IgD-negative memory B cell (primary cell): ENCODE data around the gene MICAL3. TPM values are rescaled to one million over a fixed set of nuclear protein-coding genes. Genes with fewer than 3 reads are reported as not detected.

Experiments used
- H3K27ac Mint-ChIP-seq, 3 donors: one replicate each; pipeline ENCODE4 v1.8.0; 2020 to 2022; ENCODE audit warnings: mild to moderate bottlenecking in 3 of 3, mixed read lengths in 3 of 3, moderate library complexity in 1 of 3
- H3K27me3 Mint-ChIP-seq: one replicate; pipeline ENCODE4 v1.8.0; 2021; ENCODE audit warnings: mixed read lengths
- H3K36me3 Mint-ChIP-seq: one replicate; pipeline ENCODE4 v1.8.0; 2020; ENCODE audit warnings: mild to moderate bottlenecking, mixed read lengths
- H3K4me1 Mint-ChIP-seq, 3 donors: one replicate each; pipeline ENCODE4 v1.8.0; 2020 to 2022; ENCODE audit warnings: mixed read lengths in 3 of 3, mild to moderate bottlenecking in 1 of 3
- H3K4me3 Mint-ChIP-seq, 4 donors: one replicate each; pipeline ENCODE4 v1.8.0; 2020 to 2022; ENCODE audit warnings: mild to moderate bottlenecking in 4 of 4, mixed read lengths in 4 of 4, moderate library complexity in 3 of 4
- H3K9me3 Mint-ChIP-seq, 3 donors: one replicate each; pipeline ENCODE4 v1.8.0; 2020 to 2021; ENCODE audit warnings: mixed read lengths in 3 of 3, mild to moderate bottlenecking in 1 of 3
- polyA plus RNA-seq: library from polyadenylated mRNA; unstranded; fragments of 300-500 nt; fragmentation: Illumina TruSeq; gene quantifications from one replicate; pipeline ENCODE4 v1.2.3, GENCODE V29; 2021

Gene MICAL3
- polyA plus RNA-seq, 1 donor from 2014 or later = 12.0 TPM

GRCh38 chr22:17787241-17787640, 237.1 kb downstream of the MICAL3 start:
- Mint-ChIP-seq H3K27ac (peak overlapping the region in 1 of 3 donors; percentile 91), H3K4me1 (peaks cover 0 to 2% (median 0%) of the 10 kb centered on the region in 3 donors), H3K4me3 (no peak overlapping the region)

GRCh38 chr22:17786435-17787161, 237.8 kb downstream of the MICAL3 start:
- Mint-ChIP-seq H3K27me3 (no peaks in the 10 kb centered on the region), H3K4me1 (peaks cover under 1 to 2% (median under 1%) of the 10 kb centered on the region in 3 donors), H3K9me3 (no peaks in the 10 kb centered on the region), H3K27ac (peak overlapping the region in 2 of 3 donors; percentile 65 to 91), H3K4me3 (no peak overlapping the region), H3K36me3 (no peaks in the 10 kb centered on the region)

More at GRCh38 chr22:17787241-17787640, 237.1 kb downstream of the MICAL3 start:
- Mint-ChIP-seq H3K36me3 (no peaks in the 10 kb centered on the region), H3K9me3 (no peaks in the 10 kb centered on the region), H3K27me3 (no peaks in the 10 kb centered on the region)

- Mint-ChIP-seq H3K9me3 (no peaks in the 10 kb centered on the region), H3K36me3 (no peaks in the 10 kb centered on the region), H3K4me3 (peak overlapping the region in 2 of 4 donors; percentile 29 to 55), H3K4me1 (peaks cover 4 to 9% (median 6%) of the 10 kb centered on the region in 3 donors), H3K27ac (peak overlapping the region; percentile 31 to 75 (median 71)), H3K27me3 (no peaks in the 10 kb centered on the region)
Measured at GRCh38 chr22:17785185-17786184, 238.9 kb downstream of the MICAL3 start.

GRCh38 chr22:17784776-17785175, 239.6 kb downstream of the MICAL3 start:
- Mint-ChIP-seq H3K36me3 (no peaks in the 10 kb centered on the region), H3K9me3 (no peaks in the 10 kb centered on the region), H3K27ac (peak overlapping the region in 1 of 3 donors; percentile 75), H3K4me1 (peaks cover 9 to 16% (median 11%) of the 10 kb centered on the region in 3 donors), H3K27me3 (no peaks in the 10 kb centered on the region), H3K4me3 (peak overlapping the region in 1 of 4 donors; percentile 29)

GRCh38 chr22:17783773-17784480, 240.4 kb downstream of the MICAL3 start:
- Mint-ChIP-seq H3K9me3 (no peaks in the 10 kb centered on the region), H3K27ac (peak overlapping the region in 2 of 3 donors; percentile 31 to 61), H3K4me3 (no peak overlapping the region), H3K27me3 (no peaks in the 10 kb centered on the region), H3K4me1 (peaks cover 18 to 22% (median 18%) of the 10 kb centered on the region in 3 donors), H3K36me3 (peaks cover 1% of the 10 kb centered on the region)

GRCh38 chr22:17783312-17783711, 241.0 kb downstream of the MICAL3 start:
- no peaks in the 10 kb centered on the region for H3K27me3 Mint-ChIP-seq
- H3K4me1 Mint-ChIP-seq = peaks cover 18 to 27% (median 19%) of the 10 kb centered on the region in 3 donors
- H3K27ac Mint-ChIP-seq = peak overlapping the region in 1 of 3 donors; percentile 61
- peaks cover 1% of the 10 kb centered on the region for H3K36me3 Mint-ChIP-seq
- no peaks in the 10 kb centered on the region for H3K9me3 Mint-ChIP-seq
- no peak overlapping the region for H3K4me3 Mint-ChIP-seq

GRCh38 chr22:17782621-17783020, 241.7 kb downstream of the MICAL3 start:
- Mint-ChIP-seq H3K4me3 (no peak overlapping the region), H3K27me3 (no peaks in the 10 kb centered on the region), H3K36me3 (peaks cover 1% of the 10 kb centered on the region), H3K27ac (peak overlapping the region in 2 of 3 donors; percentile 61 to 93), H3K9me3 (no peaks in the 10 kb centered on the region), H3K4me1 (peaks cover 22 to 27% (median 25%) of the 10 kb centered on the region in 3 donors)

GRCh38 chr22:17782158-17782557, 242.2 kb downstream of the MICAL3 start:
- Mint-ChIP-seq H3K27me3 (no peaks in the 10 kb centered on the region), H3K36me3 (peaks cover 1% of the 10 kb centered on the region), H3K4me3 (no peak overlapping the region), H3K9me3 (no peaks in the 10 kb centered on the region), H3K4me1 (peaks cover 25 to 29% (median 28%) of the 10 kb centered on the region in 3 donors), H3K27ac (peak overlapping the region in 1 of 3 donors; percentile 93)

GRCh38 chr22:17781319-17782031, 242.9 kb downstream of the MICAL3 start:
- Mint-ChIP-seq H3K9me3 (no peaks in the 10 kb centered on the region), H3K36me3 (peaks cover 1% of the 10 kb centered on the region), H3K4me3 (peak overlapping the region in 2 of 4 donors; percentile 47 to 83), H3K4me1 (peaks cover 28 to 32% (median 31%) of the 10 kb centered on the region in 3 donors), H3K27me3 (no peaks in the 10 kb centered on the region), H3K27ac (peak overlapping the region; percentile 84 to 93 (median 86))

- Mint-ChIP-seq H3K4me3 (peak overlapping the region in 3 of 4 donors; percentile 17 to 97 (median 69)), H3K4me1 (peaks cover 31 to 37% (median 33%) of the 10 kb centered on the region in 3 donors), H3K27me3 (no peaks in the 10 kb centered on the region), H3K27ac (peak overlapping the region; percentile 84 to 93 (median 86)), H3K9me3 (no peaks in the 10 kb centered on the region), H3K36me3 (peaks cover 1% of the 10 kb centered on the region)
Measured at GRCh38 chr22:17780741-17781318, 243.5 kb downstream of the MICAL3 start.

- Mint-ChIP-seq H3K4me1 (peaks cover 31 to 39% (median 37%) of the 10 kb centered on the region in 3 donors), H3K9me3 (no peaks in the 10 kb centered on the region), H3K36me3 (peaks cover 1% of the 10 kb centered on the region), H3K4me3 (peak overlapping the region in 2 of 4 donors; percentile 69 to 97), H3K27ac (peak overlapping the region in 2 of 3 donors; percentile 93 to 97), H3K27me3 (no peaks in the 10 kb centered on the region)
Measured at GRCh38 chr22:17780116-17780740, 244.1 kb downstream of the MICAL3 start.

GRCh38 chr22:17779286-17780115, 244.9 kb downstream of the MICAL3 start:
- Mint-ChIP-seq H3K27ac (peak overlapping the region; percentile 76 to 97 (median 97)), H3K4me1 (peaks cover 31 to 42% (median 37%) of the 10 kb centered on the region in 3 donors), H3K36me3 (peaks cover 1% of the 10 kb centered on the region), H3K4me3 (peak overlapping the region; percentile 63 to 99 (median 98)), H3K27me3 (no peaks in the 10 kb centered on the region), H3K9me3 (no peaks in the 10 kb centered on the region)
